ENCODE measurements around the gene SLC16A3.
"Not testable (repeated sequence)": the region's sequence is repeated elsewhere in the genome, so short reads cannot be mapped to it uniquely, and the experiment has no call there.

Gene SLC16A3

DNA sequence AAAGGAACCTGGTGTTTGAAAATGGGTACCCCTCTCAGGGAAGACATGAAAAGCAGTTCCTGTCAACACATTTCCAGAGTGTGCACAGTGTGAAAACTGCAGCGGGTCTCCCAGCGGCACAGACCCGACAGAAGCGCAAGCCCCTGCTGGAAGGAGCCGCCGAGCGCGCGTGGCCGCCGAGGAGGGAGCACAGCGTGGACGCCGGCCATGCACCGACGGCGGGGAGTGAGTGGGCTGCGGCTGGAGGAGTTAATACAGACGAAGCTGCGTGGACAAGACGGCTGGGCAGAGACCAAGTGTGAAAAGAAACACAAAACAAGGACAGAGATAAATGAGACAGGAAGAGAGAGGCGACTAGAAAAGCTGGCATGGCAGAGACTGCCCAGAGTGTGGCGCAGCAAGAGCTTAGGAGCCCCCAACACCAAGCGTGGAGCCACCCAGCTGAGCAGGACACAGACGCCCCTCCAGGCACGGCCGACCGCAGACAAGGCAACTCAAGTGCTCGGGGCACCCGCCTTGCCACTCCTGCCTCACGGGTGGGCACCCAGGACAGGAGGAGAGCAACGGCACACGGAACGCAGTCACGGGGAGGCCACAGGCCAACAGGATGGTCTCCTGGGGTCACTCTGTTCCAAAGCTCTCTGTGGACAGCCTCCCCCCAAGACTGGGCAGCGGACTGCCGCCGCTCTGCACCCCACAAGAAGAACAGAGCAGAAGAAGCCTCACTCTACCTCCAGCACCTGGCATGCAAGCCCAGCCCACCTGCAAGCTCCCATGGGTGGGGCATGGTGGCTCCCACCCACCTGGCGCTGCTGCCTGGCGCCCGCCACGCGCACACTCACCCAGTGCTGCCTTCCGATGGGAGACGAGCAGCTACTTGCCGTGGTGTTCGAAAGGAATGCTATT, 16.5 kb downstream of the SLC16A3 start:
- FAIRE-seq (no peak), DNase-seq (ENCODE audit: insufficient read length, low spot score) (no peak)

DNA sequence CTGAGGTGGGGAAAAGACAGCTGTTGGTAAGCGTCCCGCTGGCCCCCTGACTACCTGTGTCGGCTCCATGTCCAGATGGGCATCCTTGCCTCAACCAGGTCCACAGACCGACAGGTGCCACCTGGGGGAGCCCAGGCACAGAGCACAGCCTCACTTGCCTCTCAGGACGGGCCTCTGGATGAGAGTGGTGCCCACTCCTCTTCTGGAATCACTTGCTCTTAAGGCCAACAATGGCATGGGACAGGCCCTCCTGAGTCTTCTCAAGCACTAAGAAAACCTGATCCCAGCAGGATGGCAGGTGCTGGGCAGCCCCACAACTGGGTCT, 17.2 kb downstream of the SLC16A3 start:
- DNase-seq (ENCODE audit: insufficient read length, low spot score): no peak
- no peak for FAIRE-seq

DNA sequence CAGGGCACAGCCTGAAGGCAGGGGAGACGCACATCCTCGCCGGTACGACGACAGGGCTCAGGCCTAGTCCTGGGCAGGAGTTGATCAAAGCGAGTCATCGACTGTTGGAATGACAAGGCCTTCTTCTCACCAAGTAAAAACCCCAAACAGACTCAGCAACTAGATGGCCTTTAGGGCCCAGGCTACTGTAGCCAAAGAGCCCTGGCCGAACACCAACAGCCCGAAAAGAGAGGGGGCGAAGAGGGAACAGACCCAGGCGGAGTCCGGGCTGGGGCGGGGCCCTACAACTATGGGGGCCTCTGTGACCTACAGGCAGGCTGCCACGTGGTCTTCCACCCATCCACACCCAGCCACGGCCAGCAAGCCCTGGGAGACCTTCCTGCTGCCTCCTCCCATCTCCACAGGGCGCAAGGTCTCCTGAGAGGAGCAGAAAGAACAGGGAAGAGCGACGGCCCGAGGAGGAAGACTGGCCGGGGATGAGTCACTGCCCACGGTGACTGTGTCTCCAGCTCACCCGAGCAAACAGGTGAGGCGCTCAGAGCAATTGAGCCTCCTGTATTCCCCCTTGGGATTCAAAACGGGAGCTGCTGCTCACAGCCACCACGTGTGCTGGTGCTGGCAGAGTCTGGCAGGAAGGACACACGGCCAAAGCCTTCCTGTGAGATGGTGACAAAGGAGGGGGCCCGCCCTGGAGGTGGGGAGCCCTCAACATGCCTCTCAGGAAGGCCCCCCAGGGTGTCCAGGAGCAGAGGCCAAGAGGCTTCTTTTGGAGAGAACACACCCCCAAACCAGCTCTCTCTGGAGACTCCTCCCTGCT, 17.7 kb downstream of the SLC16A3 start:
- DNase-seq (ENCODE audit: insufficient read length, low spot score) (no peak), FAIRE-seq (no peak)

DNA sequence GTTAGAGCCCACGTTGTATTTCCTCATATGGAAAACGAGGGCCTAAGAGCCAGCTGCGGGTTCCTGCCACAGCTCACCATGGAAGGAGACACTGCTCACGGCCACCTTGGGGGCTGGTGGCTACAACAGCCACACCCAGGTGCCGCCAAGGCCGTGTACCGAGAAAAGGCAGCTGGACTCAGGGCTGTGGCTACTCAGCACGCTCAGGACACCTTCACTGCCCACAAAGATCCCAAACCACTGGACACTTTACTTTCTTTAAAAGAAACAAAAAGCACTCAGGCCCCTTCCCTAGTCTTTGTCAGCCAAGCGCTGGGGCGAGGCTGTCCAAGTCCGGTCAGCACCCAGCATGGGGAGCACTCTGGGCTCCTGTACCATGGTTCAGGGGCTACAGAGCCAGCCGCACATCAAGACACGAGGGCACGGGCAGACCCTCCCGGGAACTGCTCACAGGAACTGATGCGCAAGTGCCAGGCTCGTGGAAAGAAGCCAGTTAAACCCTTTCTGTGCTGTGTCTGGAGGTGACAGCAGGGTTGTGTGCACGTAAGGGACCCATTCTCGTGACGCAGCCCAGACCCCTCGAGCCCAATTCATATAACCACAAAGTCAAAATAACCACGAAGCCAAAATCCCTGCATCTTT, 18.5 kb downstream of the SLC16A3 start:
- DNase-seq (ENCODE audit: insufficient read length, low spot score) (no peak), FAIRE-seq (no peak)

DNA sequence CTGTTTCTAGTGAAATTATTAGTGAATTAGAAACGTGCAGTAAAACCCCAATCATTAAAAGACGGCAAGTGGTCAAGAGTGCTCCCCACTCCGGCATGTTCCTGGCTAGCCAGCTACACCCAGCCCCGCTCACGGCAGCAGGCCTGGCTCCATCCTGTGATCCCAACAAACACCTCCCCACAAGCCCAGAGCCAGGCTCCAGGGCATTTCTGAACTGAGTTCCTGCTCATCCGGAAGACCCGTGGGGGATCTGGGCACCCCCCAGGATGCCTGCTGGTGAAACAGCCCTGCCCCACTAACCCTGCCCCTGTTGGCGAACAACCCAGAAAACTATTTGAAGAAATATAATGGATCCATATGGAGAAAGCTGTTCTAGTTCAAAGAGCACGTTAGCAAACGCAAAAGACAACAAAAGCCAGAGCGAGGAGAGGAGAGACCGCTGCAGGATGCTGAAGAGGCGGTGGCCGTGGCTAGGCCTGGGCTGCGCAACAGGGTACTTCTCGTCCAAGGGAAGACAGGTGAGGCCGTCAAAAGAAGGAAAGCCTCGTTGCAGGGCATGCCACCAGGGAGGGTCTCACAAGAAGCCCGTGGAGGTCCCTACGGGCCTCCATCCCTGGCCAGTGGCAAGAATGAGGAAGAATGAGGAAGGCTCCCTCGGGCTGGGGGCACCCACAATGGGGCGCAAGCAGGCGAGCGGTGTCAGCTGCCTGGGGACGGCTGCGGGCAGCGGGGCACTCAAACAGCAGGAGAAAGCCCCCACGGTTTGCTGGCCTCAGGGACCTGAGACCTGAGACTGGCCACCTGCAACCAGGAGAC, 19.2 kb downstream of the SLC16A3 start:
- DNase-seq (ENCODE audit: insufficient read length, low spot score) (no peak), FAIRE-seq (no peak)

DNA sequence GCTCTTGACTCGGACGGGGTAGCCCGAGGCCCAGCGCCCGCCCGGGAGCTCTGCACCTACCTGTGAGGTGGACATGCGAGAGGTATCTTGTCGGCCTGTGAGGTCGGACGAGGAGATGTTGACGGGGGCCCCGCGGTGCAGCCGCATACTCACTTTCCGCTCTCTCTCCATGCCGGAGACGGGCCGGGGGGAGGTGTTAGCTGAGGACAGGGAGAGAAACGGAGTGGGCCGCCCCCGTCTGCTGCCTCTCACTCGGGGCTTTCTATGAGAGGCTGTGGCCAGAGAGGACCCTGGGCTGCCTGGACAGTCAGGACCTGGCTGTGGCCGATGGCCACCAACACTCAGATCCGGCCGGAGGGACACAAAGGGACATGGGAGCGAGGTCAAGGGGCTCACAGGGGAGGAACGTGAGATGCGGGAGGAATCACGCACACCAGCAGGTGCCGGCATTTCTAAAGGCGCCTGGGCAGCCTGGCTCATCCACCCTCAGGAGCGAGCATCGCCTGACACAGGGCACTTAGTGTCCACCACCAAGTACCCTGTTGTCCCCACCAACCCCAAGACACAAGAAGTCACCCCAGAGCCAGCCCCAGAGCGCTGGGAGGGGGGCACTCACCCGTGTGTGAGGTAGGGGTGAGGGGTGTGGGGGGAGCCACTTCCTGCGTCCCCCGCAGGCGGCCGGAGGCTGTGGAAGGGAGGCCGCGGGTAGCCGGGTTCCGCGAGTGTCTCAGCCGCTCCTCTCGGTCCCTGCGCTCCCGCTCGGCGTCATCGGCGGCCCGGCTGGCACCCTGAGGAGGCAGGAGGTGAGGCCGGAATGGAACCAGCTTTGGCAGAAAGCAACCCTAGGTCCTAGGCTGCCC, 20.2 kb downstream of the SLC16A3 start:
- DNase-seq (ENCODE audit: insufficient read length, low spot score): no peak
- FAIRE-seq: no peak

DNA sequence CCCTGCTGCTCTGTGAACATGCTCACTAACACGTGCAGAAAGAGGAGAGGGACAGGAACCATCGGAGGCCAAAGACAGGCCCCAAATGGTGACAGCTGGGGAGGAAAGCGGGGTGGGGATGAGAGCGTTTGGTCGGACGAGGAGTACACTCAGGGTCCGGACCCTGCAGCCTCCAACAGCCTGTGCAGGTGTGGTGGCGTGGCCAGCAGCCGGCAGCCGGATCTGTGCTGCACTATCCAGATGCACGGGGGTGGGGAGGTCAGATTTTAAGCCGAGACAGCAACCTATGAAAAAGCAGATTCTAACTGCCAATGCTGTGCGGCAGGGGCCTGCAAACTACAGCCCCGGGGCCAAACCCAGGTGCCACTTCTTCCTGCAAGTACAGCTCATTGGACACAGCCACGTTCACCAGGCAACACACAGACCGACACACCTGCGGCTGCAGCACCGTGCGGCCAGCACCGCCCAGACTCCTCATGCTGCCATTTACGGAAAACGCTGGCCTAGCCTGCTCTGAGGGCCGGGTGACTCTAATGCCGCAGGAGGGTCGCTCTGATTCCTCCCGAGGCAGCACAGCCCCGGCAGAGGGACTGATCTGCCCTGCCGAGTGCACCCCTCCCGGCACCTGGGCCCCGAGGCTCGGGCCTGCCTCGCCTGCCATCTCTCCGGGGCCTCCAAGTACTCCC, 21.2 kb downstream of the SLC16A3 start:
- FAIRE-seq (no peak), DNase-seq (ENCODE audit: insufficient read length, low spot score) (no peak)

DNA sequence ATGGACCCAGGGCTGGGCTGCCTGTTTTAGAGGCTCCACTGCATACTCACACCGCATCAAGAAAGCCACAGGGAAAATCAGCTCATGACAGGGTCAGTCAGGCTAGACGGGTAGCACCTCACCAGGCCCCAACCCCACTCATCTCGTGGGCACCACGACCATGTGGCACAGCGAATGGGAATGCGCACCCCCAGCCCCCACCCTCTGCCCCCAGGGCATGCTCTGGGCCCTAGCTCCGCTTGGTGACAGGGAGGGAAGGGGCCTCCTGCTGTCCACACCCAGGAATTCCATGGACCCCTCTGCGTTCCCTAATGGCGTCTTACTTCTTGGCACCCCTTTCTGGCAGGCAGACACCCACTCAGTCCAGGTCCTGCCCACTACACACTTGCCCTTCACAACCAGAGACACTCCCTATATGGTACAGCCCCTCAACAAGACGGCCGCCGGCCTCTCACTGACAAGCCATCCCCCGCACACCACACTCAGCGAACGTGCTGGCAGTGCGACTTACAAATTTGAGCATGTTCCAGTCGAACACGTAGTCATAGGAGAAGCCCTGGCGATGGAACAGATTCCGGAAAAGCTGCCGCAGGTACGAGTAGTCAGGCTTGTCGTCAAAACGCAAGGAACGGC, 22.1 kb downstream of the SLC16A3 start:
- FAIRE-seq: no peak
- no peak for DNase-seq (ENCODE audit: insufficient read length, low spot score)

DNA sequence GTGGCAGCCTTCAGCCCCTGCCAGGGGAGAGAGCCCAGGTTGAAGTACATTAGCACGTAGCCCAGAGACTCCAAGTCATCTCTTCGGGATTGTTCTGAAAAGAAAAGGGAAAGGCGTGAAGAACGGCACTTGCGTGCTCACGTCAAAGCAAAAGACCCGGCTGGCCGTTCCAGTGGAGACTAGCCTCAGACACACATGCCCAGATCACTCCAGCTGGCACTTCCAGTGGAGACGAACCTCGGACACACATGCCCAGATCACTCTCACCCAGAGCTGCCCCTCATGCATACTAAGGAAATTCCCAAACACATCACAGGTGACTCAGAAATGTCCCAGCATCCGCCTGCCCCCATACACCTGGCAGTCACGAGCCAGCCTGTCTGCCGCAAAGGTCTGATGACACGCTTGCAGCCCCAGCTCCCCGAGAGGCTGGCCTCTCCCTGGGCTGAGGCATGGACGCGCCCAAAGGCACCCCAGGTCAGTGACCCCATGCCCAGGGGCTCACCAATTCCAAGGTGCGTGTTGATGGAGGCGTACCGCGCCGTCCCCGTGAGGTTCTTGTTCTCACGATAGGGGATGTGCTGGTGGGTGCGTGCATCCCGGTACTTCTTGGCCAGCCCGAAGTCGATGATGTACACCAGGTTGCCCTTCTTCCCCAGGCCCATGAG, 23.8 kb downstream of the SLC16A3 start:
- no peak for FAIRE-seq
- DNase-seq (ENCODE audit: insufficient read length, low spot score): no peak

DNA sequence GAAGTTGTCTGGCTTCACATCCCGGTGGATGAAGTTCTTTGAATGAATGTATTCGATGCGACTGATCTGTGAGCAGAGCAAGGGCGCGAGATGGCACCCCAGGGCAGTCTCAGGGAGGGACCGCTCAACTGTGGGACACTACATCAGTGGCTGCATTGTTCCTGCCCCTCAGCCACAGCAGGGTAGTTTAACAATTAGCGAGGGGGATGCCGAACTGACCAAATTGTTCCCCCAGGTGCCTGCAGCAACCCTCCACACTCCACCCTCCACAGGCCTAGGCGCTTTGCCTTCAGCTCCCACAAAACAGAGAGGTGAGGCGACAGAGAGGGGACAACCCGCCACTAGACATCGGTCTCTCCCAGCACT, 24.3 kb downstream of the SLC16A3 start:
- DNase-seq (ENCODE audit: insufficient read length, low spot score) (no peak), FAIRE-seq (no peak)

DNA sequence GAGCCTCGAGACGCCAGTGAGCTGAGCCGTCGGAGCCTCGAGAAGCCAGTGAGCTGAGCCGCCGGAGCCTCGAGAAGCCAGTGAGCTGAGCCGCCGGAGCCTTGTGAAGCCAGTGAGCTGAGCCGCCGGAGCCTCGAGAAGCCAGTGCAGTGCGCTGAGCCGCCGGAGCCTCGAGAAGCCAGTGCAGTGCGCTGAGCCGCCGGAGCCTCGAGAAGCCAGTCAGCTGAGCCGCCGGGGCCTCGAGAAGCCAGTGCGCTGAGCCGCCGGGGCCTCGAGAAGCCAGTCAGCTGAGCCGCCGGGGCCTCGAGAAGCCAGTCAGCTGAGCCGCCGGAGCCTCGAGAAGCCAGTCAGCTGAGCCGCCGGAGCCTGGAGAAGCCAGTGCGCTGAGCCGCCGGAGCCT, 25.3 kb downstream of the SLC16A3 start:
- not testable (repeated sequence) for DNase-seq (ENCODE audit: insufficient read length, low spot score); FAIRE-seq

DNA sequence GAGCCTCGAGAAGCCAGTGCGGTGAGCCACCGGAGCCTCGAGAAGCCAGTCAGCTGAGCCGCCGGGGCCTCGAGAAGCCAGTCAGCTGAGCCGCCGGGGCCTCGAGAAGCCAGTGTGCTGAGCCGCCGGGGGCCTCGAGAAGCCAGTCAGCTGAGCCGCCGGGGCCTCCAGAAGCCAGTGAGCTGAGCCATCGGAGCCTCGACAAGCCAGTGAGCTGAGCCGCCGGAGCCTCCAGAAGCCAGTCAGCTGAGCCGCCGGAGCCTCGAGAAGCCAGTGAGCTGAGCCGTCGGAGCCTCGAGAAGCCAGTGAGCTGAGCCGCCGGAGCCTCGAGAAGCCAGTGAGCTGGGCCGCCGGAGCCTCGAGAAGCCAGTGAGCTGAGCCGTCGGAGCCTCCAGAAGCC, 25.9 kb downstream of the SLC16A3 start:
- FAIRE-seq: not testable (repeated sequence)

DNA sequence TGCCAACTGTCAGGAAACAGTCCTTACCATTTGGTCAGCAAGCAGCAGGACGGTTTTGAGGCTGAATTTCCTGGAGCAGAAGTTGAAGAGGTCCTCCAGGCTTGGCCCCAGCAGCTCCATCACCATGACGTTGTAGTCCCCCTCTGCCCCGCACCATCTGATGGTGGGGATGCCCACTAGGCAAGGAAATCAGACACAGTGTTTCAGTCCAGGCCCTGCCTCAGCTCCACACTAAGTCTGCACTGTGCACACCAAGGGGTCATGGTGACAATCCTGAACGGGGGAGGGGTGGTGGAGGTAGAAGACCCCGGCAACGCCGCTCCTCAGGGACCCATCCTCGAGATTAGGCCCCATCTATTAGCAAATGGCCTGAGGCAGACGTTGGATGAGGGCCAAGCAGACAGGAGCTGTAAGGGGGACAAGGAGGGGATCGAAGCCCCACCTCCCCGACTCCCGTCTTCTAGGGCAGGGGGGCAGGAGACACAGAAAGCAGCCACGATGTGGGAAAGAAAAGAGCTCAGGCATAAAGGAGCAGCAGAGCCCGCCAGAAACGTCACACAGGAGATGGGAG, 26.6 kb downstream of the SLC16A3 start:
- no peak for FAIRE-seq
- DNase-seq (ENCODE audit: insufficient read length, low spot score): no peak

More for the DNA sequence above, 25.9 kb downstream of the SLC16A3 start:
- not testable (repeated sequence) for DNase-seq (ENCODE audit: insufficient read length, low spot score)

DNA sequence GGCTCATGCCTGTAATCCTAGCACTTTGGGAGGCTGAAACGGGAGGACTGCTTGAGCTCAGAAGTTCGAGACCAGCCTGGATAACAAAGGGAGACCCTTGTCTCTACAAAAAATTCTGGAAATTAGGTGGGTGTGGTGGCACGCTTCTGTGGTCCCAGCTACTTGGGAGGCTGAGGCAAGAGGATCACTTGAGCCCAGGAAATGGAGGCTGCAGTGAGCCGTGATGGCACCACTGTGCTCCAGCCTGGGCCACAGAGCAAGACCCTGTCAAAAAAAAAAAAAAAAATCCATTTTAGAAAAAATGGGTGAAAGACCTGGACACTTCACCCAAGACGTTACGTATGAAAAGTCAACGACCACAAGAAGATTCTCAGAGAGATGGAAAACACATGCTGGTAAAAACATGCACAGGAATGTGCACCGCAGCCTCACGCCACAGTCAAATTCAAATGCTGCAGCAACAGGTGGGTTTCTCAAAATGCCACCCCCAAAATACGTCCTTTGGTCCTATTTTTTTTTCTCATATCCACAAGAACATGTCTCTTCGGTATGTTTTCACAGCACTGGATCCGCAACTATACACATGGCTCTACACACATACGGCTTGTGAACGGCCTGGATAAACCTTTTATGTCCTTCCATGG, 27.5 kb downstream of the SLC16A3 start:
- FAIRE-seq (no peak), DNase-seq (ENCODE audit: insufficient read length, low spot score) (no peak)

DNA sequence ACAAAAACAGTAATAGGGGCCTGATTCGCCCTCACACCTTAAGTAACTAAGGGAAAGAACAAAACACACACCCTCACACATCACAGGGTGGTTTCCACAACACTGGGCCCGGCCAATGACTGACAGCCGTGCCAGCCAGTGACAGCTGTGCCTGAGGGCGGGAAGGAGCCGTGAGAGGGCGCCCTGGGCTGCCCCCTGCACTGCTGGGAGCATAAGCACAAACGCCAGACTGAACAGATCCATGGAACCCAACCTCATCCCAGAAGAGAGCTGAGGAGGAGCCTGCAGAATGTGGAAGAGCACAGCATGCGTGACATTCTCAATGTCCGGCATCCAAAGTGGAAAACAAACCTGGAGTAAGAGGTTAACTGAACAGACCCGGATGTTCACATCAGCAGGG, 28.6 kb downstream of the SLC16A3 start:
- no peak for DNase-seq (ENCODE audit: insufficient read length, low spot score)
- no peak for FAIRE-seq

DNA sequence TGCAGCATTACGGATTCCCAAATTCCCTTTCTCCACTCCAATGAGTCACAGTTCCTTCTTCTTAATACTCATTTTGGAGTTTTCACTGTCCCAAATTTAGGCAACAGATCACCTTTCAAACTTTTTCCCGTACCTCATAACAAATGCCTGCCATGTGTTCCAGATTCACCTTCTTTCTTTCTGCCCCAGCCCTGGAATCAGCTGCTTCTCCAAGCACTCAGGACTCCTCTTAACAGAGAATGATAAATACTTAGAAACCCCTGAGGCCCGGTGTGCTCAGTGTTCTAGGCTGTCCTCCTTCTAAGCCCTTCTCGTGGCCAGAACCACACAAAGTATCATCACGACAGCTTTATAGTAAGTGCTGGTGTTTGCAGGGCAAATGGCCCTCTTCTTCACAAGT, 29.7 kb downstream of the SLC16A3 start:
- FAIRE-seq: no peak
- no peak for DNase-seq (ENCODE audit: insufficient read length, low spot score)
